ENCODE results near the gene MMP24.
"Not testable (repeated sequence)": the region's sequence is repeated elsewhere in the genome, so short reads cannot be mapped to it uniquely, and the experiment has no call there.

Gene MMP24

DNA sequence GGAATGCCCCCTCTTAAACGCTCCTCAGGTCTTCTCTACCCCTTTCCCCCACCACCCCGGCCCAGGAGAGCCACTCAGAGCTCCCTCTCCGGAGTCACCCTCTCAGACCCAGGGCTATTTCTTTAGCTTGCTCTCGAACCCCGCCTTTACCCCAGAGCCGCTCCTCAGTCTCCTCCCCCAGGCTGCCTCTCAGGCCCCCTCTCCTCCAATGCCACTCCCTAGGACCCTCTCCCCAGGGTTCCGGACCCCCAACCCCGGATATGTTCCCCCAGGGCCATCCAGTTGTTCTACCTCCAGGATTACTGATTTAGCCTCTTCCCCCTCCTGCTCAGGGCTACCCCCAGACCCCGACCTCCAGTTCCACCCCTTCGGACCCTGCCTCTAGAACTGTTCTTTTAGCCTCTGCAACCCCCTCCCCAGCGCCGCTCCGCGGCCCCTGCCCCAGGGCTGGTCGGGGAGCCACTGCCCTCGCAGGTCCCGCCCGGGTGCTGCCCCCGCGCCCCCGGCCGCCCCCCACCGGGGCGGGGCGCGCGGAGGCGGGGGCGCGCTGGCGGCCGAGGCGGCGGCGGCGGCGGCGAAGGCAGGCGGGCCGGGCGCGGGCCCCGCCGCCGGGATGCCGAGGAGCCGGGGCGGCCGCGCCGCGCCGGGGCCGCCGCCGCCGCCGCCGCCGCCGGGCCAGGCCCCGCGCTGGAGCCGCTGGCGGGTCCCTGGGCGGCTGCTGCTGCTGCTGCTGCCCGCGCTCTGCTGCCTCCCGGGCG, at the start of gene MMP24:
MMP24 (plus strand) TSS at position 565 of the 758 bp plus-strand sequence; CDS start at position 614, 49 bp downstream.
- DNase-seq (ENCODE audit: low read depth): no peak

DNA sequence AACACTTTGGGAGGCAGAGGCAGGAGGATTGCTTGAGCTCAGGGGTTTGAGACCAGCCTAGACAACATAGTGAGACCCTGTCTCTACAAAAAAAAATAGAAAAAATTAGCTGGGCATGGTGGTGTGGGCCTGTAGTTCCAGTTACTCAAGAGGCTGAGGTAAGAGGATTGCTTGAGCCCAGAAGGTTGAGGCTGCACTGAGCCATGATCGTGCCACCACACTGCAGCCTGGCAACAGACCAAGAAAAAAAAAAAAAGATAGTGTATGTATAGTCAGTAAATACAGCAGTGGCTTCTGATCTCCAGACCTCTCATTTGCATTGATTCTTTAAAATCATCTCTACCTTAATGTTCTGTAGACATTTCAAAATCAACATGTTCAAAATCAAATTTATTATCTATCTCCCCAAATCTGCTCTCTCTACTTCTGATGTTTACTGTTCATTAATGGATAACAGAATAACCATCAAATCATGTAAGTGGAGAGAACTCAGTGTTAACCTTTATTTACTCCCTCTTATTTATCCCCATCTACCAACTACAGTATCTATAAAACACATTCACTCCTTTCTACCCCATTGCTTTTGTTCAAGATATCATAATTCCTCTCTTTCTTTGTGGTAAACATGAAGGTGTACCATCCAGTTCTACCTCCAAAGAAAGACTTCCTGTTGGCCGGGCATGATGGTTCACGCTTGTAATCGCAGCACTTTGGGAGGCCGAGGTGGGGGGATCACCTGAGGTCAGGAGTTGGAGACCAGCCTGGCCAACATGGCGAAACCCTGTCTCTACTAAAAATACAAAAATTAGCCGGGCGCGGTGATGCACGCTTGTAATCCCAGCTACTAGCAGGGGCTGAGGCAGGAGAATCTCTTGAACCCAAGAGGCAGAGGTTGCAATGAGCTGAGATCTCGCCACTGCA, 46.9 kb upstream of the MMP24 start:
- no peak for DNase-seq (ENCODE audit: low read depth)

DNA sequence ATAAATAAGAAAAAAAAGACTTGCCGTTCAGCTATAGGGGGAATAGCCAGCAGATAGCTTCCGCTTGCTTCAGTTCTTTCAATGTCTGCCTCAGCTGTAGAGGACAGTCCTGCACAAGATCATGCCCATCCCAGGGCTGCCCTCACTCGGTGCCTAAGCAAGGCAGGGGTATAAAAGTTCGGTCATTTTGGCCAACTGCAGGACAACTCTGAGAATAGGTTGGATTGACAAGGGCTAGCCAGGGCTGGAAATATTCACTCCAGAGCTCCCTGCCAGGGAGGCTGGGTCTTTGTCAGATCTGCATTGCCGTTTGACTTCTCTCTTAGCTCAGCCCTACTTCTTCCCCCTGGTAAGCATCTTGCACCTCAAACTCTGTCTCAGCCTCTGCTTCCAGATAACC, 46.2 kb upstream of the MMP24 start:
- no peak for DNase-seq (ENCODE audit: low read depth)

DNA sequence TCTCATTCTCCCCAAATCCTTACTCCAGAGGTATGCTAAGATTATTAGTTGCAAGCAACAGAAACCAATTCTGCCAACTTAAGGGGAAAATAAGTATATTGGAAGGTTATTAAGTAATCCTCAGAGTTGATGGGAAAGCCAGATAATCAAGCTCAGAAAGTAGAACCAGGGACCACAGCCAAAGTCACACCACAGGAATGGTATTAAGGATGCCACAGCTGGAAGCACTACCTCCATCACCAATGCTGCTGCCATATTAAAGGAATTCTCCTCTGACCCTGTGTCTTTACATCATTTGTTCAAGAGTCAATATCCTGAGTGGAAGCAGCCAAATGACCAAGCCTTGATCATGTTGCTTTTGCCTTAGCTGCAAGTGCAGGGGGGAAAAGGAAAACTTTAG, 44.8 kb upstream of the MMP24 start:
- DNase-seq (ENCODE audit: low read depth): no peak

DNA sequence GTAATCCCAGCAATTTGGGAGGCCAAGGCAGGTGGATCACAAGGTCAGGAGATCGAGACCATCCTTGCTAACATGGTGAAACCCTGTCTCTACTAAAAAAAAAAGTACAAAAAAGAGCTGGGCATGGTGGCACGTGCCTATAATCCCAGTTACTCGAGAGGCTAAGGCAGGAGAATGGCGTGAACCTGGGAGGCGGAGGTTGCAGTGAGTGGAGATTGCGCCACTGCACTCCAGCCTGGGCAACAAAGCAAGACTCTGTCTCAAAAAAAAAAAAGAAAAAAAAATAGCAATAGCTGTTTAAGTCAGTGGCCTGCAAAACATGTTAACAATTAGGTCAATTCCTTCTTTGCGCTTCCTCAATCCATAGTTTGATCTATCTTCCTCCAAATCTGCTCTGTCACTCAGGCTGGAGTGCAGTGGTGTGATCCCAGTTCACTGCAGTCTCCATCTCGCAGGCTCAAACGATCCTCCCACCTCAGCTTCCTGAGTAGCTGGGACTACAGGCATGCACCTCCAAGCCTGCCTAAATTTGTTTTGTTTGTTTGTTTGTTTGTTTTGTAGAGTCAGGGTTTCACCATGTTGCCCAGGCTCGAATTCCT, 39.7 kb upstream of the MMP24 start:
- not testable (repeated sequence) for DNase-seq (ENCODE audit: low read depth)

DNA sequence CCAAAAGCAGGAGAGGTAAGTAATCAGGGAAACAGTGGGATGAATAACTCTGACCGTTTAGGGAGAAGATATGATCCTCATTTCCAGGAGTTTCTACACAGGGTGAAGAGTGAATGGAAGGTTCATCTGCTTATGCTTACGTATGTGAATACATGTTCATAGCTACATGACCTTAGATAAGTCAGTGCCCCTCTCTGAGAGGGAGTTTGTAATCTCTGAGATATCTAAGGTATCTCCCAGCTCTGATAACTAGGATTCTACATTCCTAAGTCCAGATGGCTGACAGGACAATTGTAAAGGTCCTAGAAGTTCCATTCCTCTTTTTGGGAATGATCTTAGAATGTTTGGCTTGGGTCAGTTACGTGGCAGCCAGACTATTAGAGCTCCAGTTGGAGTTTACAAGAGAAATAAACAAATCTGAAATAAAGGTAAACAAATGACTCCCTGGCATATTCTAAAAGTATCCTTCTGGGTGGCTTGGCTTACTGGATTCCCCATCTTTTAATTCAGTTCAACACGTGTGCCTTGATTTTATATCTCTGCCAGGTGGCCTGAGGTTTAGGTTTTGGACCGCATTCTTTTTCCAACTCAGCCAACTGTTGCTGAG, 38.8 kb upstream of the MMP24 start:
- DNase-seq (ENCODE audit: low read depth): no peak

DNA sequence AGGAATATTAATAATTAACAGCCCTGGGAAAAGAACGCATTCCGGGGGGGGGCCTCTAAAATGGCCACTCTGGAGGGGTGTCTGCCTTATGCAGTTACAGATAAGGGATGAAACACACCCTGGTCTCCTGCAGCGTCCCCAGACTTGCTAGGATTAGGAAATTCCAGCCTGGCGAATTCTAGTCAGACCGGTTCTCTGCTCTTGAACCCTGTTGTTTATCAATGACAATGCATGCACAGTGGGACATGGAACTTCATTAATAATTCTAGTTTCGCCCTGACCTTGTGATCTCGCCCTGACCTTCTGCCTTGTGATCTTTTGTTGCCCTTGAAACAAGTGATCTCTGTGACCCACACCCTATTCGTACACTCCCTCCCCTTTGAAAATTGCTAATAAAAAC, 37.3 kb upstream of the MMP24 start:
- not testable (repeated sequence) for DNase-seq (ENCODE audit: low read depth)

DNA sequence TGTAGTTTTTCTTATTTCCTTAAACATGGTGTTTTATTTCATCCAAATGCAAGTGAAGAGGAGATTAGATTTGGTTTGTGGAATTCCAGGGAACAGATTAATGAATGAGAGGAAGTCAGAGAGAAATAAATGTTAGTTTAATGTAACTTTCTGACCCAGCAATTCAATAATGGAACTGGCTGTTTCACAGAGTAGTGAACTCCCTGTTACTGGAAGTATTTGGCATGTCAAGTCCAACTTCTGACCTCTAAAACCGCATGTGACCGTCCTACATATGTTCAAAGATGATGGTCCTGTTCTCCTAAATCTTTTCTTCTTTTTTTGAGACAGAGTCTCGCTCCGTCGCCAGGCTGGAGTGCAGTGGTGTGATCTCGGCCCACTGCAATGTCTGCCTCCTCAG, 35.9 kb upstream of the MMP24 start:
- DNase-seq (ENCODE audit: low read depth): no peak

DNA sequence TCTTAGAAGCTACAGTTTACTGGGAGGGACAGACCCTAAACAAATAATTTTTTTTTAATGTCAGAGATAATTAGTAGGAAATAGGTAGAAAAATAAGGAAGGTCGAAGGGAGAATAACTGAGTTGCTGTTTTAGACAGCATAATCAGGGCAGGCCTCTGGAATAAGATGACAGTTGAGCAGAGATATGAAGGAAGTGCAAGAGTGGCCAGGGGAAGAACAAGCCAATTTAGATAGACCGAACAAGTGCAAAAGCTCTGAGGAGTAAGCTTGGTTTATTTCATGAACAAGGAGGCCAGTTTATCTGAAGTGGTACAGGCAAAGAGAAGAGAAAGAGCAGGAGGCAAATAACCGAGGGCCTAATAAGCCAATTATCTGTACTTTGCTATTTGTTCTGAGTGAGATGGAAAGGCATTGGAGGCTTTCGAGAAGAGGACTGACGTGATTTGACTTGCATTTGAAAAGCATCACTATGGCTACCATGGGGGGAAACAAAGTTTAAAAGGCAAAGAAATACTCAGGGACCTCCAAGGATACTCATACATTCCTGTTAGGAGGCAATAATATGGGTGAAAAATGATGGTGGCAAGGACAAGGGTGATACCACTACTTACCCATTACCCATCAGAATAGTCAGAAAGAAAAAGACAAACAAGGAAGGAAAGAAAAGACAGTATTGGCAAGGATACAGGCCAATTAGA, 34.9 kb upstream of the MMP24 start:
- DNase-seq (ENCODE audit: low read depth): no peak

DNA sequence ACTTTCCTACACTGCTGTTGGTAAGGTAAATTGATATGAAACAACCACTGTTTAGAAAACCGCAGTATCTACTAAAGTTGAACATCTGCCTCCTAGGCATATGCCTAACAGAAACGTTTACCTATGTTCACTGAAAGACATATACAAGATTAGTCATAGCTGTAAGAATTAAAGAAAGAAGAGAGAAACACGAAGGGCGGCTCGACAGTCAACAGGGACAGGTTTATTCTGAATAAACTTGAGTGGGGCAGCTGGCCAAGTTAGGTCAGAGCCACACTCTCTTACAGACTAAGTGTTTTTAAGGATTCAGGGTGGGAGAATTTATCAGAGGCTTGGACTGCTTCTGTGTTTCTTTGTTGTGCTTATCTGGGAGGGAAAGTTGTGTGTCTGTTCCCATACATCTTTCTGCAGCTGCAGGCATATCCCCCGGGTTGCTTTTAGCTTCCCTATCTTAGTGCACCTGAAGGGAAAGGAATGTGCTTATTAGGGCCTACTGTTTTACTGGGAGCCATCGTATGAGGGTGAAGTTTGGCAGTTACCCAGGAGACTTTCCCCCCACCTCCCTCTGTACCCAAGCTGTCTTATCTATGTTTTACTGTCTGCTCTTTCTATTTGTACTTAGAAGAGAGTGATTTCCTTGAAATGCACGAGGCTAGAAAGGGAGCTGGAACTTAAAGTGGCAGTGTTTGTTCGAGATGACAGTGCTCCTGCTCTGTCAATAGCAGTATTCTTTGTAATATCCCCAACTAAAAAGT, 34.2 kb upstream of the MMP24 start:
- no peak for DNase-seq (ENCODE audit: low read depth)

DNA sequence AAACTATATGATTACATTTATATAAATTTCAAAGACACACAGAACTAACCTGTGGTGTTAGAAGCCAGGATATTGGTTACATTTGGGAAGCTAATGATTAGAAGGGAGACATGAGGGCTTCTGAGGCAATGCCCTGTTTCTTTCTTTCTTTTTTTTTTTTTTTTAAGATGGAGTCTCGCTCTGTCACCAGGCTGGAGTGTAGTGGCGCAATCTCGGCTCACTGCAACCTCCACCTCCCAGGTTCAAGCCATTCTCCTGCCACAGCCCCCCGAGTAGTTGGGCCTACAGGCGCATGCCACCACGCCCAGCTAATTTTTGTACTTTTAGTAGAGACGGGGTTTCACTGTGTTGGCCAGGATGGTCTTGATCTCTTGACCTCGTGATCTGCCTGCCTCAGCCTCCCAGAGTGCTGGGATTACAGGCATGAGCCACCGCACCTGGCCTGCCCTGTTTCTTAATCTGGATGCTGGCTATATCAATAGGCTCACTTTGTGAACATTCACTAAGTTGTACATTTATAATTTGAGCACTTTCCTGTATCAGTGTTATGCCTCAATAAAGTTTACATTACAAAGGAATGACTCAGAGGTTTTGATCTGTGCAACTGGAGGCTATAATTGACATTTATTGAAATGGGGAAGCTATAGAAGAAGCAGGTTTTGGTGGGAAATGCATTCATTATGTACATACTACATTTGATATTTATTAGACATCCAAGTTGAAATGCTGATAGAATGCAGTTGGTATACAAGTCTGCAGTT, 33.3 kb upstream of the MMP24 start:
- DNase-seq (ENCODE audit: low read depth): not testable (repeated sequence)

DNA sequence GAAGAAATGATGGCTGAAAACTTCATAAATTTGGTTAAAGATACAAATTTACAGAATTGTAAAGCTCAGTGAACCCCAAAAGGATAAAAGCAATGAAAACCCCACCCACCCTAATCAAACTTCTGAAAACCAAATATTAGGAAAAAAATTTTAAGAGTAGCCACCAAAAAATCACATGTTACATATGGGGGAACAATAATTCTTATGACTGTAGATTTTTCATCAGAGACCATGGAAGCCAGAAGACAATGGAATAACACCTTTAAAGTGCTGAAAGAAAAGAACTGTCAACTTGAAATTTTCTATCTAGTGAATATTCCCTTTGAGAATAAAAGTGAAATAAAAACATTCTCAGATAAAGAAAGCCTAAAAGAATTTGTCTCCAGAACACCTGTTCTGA, 30.2 kb upstream of the MMP24 start:
- no peak for DNase-seq (ENCODE audit: low read depth)

DNA sequence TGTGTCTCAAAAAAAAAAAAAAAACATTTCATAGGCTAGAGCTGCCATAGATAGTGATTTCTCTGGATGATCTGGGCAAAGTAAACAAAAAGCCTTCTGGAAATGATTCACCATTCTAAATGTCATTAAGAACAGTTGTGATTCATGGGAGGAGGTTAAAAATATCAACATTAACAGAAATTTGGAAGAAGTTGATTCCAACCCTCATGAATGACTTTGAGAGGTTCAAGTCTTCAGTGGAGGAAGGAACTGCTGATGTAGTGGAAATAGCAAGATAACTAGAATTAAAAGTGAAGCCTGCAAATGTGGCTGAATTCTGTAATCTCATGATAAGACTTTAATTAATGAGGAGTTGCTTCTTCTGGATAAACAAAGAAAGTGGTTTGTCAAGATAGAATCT, 26.8 kb upstream of the MMP24 start:
- DNase-seq (ENCODE audit: low read depth): no peak

DNA sequence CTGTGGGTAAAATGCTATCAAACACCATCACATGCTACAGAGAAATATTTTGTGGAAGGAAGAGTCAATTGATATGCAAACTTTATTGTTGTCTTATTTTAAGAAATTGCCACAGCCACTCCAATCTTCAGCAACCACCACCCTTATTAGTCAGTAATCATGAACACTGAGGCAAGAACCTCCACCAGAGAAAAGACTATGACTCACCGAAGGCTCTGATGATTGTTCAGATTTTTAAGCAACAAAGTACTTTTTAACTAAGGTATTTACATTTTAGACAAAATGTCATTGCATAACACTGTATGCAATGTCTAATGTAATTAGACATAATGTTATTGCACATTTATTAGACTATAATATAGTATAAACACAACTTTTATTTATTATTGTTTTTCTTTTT, 26.2 kb upstream of the MMP24 start:
- peak; percentile 8 for DNase-seq (ENCODE audit: low read depth)

DNA sequence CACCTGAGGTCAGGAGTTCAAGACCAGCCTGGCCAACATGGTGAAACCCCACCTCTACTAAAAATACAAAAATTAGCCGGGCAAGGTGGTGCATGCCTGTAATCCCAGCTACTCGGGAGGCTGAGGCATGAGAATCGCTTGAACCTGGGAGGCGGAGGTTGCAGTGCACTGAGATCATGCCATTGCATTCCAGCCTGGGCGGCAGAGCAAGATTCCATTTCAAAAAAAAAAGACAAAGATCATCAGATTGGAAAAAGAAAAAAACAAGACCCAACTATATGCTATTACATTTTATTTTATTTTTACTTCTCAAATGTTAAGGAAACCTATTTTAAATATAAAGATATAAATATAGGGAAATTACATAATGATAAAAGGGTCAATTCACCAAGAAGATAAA, 25.0 kb upstream of the MMP24 start:
- DNase-seq (ENCODE audit: low read depth): not testable (repeated sequence)

DNA sequence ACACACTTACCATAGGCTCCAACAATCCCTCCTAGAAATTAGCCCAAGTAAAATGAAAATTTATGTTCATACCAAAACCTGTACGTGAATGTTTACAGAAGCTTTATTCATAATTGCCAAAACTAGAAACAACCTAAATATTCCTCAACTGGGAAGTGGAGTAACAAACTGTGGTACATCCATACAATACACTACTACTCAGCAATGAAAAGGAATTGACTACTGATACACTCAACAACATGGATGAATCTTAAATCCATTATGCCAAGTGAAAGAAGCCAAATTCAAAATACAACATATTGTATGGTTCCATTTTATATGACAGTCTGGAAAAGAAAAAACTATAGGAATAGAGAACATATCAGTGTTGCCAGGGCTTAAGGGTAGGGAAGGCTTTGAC, 19.7 kb upstream of the MMP24 start:
- DNase-seq (ENCODE audit: low read depth): no peak

DNA sequence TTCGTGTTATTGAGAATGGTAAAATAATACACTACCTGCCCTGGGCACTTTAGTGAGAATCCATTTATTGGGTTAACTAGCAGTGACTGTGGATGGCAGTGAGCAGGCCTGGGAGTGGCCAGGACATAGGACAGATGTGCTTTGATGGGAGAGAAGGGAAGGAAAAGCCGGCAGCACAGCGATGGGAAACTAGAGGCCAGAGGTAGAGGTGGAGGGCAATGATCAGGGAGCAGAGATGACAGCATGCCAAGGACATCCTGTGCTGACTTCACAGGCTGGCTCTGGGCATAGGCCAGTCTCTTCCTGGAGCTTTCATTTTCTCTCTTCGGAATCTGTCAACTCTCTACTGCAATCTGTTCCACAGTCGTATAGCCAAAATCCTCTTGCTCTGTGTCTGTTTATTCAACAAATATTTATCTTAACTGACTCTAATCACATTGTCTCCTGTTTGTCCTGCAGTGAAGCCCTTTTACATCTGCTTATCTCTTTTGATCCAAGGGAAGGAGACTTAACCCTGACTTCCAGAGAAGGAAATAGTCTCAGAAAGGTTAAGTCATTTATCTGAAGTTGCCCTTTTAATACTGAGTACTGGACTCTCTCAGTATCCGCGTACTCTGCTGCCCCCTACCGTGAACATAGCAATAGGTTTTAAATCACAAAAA, 18.4 kb upstream of the MMP24 start:
- peak; percentile 72 for DNase-seq (ENCODE audit: low read depth)

DNA sequence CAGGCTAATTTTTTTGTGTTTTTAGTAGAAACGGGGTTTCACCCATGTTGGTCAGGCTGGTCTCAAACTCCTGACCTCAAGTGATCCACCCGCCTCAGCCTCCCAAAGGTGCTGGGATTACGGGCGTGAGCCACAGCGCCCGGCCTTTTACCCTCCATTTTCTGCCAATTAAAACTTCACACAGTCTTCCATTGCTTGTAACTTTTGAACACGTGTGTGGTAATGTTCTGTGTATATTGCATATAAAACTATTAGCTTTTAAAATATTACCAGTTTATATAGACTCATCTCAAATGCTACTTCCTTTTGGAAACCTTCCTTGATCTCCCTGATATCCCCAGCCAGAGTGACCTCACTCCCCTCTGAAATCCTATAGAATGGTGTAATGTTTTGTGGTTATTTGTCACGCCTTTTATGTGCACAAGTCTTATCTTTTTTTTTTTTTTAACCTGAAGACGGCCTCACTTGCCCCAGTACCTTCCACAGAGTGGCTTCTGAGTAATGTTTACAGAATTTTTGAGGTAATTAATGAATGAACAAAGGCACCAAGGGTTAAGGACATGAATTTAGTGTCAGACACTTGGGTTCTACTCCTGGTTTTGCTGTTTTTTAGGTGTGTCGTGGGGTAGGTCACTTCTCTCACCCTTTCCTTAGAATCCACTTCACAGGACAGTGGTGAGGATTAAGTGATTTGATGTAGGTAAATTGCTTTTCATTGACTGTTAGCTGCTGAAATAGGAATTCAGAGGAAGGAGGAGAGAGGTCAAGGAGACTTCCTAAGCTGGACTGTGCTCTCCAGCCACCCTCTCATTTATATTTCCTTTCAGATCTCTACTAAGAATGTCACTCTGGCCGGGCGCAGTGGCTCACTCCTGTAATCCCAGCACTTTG, 11.2 kb upstream of the MMP24 start:
- DNase-seq (ENCODE audit: low read depth): no peak

DNA sequence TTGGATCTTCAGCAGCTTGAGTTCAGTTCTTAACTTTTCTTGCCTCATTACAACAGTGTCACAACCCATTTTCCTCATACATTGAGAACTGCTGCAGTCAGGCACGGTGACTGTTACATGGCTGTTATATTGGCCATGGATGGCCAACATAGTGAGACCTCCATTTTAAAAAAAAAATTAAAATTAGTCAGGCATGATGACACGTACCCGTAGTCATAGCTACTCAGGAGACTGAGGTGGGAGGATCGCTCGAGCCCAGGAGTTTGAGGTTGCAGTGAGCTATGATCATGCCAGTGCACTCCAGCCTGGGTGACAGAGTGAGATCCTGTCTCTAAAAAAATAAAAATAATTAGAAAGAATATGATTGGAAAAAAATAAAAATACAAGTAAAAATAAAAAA, 9.9 kb upstream of the MMP24 start:
- no peak for DNase-seq (ENCODE audit: low read depth)
